NCI-H2196 (cell line): Measurements from ENCODE around the gene ADK.
A peak's percentile ranks its signal among the peaks of the same experiment; 100 is the strongest.
"Not testable (repeated sequence)": the region's sequence is repeated elsewhere in the genome, so short reads cannot be mapped to it uniquely, and the experiment has no call there.

Source experiments
- DNase-seq: peaks from one replicate; lab custom pipeline; 2025; ENCODE audit not compliant: unreplicated experiment; lab: John Stamatoyannopoulos, UW

The ADK gene

DNA sequence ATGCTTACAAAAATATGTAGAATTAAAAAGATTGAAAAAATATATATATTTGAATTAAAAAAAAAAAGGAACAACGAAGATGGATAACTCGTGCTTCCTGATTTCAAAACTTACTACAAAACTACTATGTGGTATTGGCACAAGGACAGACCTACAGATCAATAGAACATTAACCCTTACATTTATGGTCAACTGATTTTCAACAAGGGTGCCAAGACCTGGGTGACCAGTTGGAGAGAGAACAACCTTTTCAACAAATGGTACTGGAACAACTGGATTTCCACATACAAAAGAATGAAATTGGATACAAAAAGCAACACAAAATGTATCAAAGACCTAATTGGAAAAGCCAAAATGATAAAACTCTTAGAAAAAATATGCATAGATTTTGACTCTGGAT lies 10.5 kb upstream of the ADK start:
- DNase-seq: no peak

DNA sequence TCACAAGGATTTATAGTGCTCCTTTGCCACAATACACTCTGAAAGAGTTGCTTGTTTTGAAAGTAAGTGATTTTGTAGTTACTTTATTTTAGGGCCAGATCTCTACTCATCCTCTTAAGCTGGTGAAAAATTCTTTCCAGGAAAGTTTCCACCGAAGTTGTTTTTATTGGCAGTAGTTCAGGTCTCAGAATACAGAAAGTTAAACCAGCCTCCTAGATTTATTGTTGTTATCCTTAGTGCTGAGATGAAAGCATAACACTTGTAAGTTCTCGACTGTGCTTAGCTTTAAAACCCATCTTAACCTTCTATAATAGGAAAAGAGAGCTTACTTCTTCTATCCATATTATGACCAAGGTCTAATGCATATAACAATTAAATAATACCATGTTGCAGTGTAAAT lies 5.9 kb upstream of the ADK start:
- no peak for DNase-seq

DNA sequence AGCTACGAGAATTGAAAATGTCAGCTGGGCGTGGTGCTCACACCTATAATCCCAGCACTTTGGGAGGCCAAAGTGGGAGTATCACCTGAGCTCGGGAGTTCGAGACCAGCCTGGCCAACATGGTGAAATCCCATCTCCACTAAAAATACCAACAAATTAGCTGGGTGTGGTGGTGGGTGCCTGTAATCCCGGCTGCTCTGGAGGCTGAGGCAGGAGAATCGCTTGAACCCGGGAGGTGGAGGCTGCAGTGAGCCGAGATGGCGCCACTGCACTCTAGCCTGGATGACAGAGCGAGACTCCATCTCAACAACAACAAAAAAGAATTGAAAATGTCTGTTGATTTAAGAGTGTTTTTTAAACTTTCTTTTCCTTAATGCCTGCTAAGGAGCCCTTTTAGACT lies 4.0 kb upstream of the ADK start:
- DNase-seq: not testable (repeated sequence)

DNA sequence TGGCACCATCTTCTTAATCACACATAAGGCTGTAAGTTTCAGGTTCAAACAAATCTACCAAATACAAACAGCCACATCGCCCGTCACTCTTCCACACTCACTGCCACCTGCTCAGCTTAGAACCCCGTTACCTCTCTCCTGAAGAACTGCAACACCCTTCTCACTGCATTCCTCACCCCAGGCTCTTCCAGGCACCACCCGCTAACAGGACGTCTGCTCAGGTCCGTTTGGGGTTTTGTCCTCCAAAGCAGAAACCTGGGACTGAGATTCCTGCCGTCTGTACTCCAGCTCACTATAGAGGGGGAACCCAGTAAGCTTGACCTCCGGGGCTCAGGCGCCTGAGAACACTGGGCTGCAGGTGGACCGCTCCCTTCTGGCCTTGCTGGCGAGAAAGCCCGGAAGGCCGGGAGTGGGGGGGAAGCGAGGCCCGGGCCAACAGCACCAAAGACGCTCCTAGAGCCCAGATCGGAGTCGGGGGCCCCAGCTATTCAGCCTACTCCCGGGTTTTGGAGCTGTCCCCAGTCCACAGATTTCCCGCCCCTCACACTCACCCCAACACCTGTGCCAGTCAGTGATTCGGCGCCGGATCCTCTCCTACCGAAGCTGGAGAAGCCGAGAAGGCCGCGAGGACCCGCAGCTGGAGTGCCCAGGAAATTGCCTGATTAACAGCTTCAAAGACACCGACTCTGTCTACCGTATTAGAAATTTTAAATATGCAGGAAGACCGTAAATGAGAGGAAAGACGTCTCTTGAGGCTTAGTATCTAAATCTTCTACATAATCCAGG lies 624 bp upstream of the ADK start, which contains the start of gene AP3M1:
TSS of gene AP3M1 (minus strand) at position 625 of the 786 bp plus-strand sequence. CDS start 12,449 bp downstream, outside the sequence.
- peak; percentile 96 for DNase-seq

DNA sequence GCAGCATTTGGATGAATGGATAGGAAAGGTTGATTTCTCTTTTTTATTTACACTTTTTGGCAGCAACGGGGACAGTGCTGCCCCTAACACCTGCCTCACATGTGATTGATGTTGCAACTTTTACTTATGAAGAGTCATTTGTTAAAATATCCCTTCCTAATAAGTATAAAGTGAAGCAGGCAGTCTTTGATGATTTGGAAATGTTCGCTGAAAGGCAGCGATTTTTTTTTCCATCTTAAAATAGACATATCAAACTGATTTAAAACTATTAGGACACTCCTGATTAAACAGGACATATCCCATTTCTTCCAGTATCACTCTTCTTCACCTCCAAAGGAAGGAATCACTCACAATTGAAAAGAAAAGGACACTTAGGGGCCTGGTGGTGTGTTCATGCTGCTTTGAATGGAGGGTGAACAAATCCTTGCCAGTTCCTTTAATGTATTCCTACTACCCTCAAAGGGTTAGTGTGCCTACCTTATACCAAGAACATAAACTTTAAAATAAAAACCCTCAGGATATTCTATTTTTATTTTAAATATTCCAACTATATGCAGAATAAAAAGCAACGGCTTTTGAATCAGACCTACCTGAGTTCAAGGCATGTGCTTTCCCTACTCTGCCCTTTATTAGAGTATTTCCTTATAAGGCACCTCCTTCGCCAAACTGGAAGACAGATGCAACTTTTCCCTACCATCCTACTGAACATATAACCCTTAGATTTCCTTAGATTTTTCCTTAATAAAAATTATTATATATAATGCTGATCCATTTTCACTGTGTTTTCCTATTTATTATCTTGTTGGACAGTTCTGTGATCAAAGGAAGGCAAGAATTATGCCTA lies 1.1 kb downstream of the ADK start:
- DNase-seq: no peak

DNA sequence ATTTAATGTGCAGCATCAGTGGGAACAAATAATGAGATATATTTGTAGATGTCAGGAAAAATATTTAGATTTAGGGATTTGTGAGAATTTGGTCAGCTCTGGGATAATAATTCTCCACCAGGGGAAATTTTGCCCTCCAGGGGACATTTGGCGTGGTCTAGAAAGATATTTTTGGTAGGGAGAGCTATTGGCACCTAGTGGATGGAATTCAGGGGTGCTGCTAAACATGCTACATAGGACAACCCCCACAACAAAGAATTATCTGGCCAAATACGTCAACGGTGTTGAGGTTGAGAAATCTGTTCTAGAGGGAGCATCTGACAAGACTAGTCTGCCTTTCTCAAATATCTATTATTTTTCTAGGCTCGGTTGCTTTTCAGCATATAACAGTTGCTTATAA lies 2.1 kb downstream of the ADK start:
- DNase-seq: peak; percentile 8

DNA sequence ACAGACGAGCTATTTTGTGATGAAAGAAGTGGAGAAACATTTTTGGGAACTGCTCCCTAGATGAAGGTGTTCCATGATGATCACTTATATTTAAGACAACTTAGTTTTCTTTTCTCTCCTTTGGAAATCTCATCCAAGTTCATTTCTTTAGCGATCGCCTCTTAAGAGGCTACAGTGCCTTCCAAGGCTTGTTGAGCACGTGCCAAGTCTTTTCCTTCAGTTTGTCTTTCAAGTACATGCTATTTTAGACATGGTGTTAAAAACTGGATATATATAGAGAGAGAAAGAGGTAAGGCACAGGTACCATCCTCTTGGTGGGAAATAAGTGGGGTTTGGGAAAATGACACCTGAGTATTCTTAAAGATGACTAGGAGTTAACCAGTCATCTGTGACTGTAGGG lies 2.7 kb downstream of the ADK start:
- no peak for DNase-seq

DNA sequence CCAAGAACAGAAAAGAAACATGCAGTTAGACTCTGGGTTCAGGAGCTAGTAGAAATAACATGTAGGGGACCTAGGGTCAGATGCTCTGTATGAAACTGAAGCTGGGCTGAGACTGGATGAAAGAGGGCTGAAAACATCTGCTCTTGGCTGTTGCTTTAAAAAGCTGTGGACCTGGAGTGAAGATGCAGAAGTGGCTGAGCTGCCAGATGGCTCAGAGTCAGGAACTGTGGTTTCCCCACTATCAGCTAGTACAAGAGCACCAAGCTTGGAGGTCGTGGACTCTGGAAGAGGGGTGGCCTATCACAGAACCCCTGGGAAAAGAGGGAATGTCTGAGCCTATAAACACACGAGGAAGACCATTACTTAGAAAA lies 5.9 kb downstream of the ADK start:
- peak; percentile 13 for DNase-seq

DNA sequence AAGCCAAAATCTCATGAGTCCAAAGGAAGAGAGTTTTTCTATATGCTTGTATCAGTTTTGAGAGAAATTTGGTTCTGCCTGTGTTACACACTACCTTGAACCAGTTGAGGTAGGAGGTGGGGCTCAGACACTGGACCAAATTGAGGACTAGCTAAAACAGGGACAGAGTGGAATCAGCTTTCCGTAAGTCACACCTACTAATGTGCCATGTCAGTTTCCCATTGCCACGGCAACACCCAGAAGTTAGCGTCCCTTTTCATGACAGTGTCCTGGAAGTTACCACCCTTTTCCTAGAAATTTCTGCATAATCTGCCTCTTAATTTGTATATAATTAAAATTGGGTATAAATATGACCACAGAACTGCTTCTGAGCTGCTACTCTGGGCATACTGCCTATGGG lies 9.0 kb downstream of the ADK start:
- no peak for DNase-seq

DNA sequence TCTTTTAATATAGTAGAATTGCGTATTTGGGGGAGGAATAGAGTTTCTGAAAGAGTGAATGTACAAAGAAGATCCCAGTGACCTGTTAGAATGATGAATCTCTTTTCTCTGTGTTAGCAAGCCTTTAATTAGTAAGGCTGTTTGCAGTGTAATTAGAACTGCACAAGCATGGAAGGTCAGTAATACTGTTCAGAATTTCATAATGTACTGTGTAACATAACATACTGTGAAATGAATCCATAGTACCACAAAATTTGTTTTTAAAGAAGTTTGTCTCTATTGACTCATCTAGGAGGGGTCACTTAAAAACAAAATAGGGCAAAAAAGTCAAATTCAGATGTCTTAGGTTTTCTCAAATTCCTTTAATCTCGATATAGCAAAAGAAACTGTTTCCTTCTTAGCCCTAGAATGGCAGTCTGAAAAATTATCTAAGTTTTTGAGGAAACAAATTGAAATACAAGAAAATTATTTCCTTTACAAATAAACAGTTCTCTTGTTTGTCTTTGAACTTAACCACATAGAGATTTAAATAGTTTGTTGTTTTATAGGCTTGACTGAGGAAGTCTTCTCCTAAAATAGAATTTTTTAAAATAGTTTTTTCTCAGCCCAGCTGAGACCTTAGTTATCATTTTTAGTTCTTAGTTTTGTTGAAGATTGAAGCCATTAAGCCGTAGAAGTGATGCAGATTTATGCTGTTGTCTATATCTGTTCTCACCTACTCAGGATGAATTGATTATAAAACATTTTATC lies 12.5 kb downstream of the ADK start:
- DNase-seq: no peak

DNA sequence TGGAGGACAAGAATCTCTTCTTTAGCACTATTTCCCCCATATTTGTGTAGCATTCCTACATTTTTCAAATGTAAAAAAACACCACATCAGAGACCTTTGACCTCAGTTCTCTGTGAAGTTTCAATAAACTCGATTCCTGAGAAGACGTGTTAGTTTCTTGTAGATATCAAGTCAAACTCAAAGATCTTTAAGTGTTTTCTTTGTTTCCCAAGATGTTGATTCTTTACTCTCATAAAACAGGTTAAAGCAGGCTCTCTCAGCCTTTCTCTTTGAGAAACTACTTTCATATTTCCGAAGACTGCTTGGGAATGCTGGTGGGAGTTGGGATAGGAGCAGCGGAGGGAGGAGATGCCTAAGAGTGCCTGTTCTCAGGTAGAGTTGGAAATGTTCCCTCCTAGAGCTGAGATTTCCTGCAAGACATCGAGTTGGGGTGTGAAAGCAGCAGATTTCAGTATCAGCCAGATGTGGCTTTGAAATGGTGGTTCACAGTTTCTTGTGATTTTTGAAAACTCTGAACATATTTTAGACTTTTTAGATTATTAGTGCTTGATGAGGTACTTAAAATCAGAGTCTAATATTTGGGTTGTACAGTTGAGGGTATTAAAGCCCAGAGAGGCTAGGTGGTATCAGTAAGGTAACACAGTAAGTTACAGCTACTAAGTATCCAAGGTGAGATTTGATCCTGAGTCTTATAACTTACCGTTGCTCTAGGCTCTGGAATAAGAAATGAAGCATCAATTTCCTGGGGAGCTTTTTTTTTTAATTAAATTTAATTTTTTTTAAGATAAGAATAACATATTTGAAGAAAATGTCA lies 13.9 kb downstream of the ADK start:
- no peak for DNase-seq

DNA sequence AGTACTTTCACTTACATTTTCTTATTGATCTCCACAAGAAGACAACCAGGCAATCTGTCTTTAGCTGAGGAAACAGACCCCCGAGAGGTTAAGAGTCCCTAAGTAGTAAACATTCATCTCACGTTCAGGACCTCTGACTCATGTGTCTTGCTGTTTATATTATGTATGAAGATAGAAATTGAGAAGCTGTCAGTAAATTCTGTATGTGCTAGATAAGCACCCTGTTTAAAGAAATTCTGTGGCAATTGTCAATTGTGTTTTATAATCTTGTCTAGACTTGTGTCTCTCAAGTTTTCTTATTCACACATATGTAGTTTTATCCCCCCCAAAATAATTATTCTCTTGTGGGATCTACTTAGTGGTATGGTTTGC lies 14.5 kb downstream of the ADK start:
- DNase-seq: no peak

DNA sequence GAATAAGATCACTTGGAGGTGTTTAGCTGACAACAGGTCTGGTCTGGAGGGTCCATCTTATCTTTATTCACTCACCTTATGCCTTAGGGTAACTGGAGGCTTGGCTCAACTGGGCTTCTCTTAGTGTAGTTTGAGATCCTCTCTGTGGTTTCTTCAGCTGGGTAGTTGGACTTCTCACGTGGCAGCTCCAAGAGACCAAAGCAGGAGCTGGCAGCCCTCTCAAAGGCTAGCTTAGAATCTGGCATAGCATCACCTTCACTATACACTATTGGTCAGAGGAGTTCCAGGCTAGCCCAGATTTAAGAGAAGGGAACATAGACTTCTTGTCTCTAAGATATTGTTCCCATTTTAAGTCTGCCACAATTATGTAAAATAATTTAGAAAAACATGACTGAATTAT lies 16.4 kb downstream of the ADK start:
- DNase-seq: no peak

DNA sequence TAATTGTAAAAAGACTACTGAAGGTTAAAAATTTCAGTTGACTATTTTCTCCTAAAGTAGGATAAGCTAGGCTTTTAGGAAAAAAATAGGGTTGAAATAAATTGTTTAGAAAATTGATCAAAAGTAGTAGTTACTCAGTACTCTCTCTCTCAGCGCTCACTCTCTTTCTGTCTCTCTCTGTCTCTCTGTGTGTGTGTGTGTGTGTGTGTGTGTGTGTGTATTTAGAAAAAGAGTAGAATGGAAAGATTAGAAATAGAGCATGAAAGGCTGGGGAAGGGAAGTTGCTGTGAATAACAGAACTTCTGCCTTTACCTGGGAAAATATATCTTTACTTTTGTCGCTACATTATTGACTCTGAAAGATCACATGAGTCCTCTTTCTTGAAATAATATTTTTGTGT lies 20.6 kb downstream of the ADK start:
- no peak for DNase-seq

DNA sequence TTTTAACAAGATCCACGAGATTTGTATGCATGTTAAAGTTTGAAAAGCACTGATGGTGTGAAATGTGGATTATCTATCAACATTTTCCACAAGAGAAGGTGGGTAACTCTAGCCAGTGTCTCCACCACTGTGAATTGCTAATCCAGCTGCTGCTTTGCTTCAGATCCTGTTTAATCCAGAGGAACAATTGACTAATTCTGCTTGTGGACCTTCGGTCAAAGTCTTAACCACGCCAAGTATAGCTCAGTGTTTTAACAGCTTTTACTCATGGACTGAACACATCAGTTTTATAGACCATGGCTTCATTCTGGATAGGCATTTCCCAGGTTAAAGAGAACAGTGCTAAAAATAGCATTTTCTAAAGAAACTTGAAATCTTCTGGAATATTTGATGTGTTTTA lies 23.5 kb downstream of the ADK start:
- no peak for DNase-seq

DNA sequence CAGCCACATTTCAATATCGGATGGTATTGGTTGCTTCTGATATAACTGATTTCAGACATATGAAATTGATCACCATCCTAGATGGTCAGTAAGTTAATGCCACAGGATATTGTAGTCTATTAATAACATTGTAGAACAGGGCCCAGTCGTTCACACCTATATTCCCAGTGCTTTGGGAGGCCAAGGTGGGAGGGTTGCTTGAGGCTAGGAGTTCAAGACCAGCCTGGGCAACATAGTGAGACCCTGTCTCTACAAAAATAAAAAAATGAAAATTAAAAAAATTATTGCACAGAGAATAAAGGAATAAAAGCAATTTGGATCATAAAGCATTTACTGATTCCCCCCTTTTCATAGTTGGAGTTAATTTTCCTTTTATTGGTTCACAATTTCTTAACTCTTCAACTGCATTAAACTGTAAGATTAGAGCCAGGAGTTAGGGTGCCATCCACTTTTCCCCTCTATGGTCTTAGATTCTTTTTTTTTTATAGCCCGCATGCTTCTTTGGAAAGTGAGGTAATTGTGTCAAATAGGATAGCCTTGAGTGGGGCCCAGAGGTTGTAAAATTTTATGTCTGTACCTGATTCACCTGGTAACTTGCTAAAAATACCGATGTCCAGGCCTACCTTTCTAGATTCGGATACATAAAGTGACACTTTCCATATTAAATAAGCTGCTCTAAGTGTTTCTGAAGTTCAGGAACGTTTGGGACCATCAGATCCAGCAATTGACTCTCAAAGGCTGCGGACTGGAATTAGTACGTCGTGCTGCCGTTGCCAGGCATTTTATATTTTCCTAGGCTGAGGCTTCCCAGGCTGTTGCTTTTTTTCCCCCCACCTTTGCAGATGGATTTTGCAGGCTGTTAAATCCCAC lies 24.7 kb downstream of the ADK start:
- DNase-seq: no peak

DNA sequence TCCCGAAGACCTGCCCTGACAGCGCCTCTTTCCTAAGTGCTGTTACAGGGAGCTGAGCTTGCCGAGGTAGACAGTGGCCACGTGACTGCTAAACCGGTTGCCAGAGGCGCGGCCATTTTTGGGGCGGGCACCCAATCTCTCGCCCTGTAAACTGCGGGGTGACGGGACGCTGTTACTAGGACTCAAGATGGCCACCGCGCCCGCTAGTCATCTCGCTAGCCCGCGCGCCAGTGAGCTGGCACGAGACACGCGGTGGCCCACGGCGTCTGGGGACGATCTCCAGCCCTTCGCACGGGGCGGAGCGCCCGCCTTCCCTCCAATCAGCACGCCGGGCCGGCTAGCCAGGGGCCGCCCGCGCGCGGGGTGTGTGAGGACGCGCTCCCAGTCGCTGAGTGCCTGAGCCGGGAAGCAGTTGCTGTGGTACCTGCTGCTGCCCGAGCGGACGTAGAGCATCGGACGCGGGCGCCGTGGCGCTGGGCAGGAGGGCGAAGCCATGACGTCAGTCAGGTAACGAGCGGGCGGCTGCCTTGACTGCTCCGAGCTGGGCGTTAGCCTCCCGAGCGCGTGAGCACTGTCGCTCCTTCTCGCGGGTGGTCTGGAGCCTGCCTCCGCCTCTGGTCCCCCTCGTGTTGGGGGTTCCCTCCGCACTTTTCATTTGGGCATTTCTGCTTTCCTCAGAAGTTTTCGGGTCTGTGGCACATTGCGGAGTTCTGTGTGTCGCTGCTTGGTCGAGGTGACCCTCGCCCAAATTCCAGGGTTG lies 25.5 kb downstream of the ADK start:
- DNase-seq: peak; percentile 98

DNA sequence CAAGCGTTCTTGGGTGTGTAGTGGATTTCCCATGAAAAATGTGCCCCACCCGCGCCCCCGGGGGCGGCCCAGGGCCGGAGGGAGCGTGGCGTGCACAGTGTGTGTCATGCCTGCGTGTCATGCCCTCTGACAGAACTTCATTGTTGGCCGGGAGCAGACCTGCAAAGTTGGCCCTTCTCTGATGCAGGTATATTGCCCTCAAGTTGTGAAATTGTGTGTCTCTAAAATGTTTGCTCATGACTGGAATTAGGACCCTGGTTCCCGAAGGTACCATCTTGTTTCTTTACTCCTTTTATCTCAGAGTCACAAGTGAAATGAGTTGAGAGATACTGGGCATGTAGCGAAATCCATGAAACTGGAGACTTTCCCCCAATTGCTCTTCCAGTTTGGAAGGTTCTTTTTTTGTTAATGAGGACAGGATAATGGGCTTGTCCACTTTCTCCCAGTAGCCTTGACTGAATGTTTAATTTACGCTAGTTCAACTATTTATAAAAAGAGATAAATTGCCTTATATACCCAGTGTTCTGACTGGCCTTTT lies 26.2 kb downstream of the ADK start:
- DNase-seq: no peak
